GM19452 (cell line): Measurements from ENCODE around the gene ANP32A.

Experiments
- ATAC-seq: cut with Tn5 transposase; IDR thresholded peaks from one replicate; pipeline ENCODE4 v1.9.1; 2021; ENCODE audit not compliant: unreplicated experiment

ANP32A gene

GRCh38 chr15:68783226-68784058, 37.3 kb downstream of the ANP32A start:
- no peak for ATAC-seq

GRCh38 chr15:68782589-68783161, 38.0 kb downstream of the ANP32A start:
- no peak for ATAC-seq

- no peak for ATAC-seq
Observed at GRCh38 chr15:68781766-68782588, 38.7 kb downstream of the ANP32A start.

GRCh38 chr15:68781217-68781616, 39.5 kb downstream of the ANP32A start:
- ATAC-seq: no peak

- ATAC-seq: no peak
Observed at GRCh38 chr15:68778876-68779275, 41.8 kb downstream of the ANP32A start.

- no peak for ATAC-seq
Observed at GRCh38 chr15:68776477-68777270, 44.0 kb downstream of the ANP32A start.

DNA sequence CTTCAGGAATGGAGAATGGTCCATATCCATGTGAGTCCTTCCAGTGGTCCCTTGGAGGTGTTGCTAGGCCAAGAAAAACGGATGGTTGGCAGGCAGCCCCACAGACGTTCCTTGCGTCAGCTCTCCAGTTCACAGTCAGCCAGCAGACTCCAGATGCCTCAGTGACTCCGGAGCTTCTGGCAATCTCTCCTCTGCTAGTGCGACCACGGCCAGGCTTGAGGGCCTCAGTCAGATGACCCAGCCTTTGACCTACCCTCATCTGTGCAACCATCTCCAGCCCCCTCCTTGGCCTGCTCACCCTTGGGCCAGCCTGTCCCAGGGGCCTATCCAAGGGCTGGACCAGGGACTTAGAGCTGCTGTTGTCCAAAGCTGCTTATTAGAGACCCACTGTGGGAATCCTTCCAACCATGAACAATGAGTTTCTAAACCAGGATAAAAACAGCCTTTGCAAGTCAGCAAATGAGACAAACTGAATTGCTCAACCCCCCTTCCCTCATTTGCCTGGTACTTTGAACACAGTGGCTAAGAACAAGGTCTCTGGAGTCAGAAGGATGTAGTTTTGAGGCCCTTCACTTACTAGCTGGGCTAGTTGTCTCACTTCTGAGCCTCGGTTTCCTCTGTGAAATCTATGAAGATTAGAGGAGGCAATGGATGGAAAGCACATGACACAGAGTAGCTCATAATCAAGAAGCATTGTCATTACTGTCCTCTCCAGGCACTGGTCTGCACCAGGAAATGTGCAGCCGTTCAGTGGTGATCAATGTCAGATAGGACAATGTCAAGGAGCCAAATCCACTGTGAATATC, 44.8 kb downstream of the ANP32A start:
- ATAC-seq: no peak

GRCh38 chr15:68775236-68775577, 45.5 kb downstream of the ANP32A start:
- no peak for ATAC-seq

- ATAC-seq: no peak
Observed at GRCh38 chr15:68774521-68775235, 46.0 kb downstream of the ANP32A start.

- ATAC-seq: no peak
Observed at GRCh38 chr15:68774120-68774519, 46.6 kb downstream of the ANP32A start.

DNA sequence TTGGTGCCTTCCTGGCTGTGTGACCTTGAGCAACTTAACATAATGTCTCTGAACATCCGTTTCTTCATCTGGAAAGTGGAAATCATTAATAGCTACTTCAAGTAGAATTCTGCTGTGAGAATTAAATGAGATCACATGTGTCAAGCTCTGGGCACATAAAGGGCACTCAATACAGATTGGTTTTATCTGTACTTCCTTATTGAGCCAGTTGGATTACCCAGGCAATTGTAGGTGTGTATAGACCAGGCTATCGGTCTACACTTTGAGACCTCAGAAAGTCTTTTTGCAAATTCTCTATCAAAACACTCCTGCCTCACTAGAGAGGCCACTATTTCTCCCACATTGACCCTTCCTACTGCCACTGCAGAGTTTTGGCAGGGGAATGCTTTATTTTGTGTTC, 47.7 kb downstream of the ANP32A start:
- no peak for ATAC-seq

DNA sequence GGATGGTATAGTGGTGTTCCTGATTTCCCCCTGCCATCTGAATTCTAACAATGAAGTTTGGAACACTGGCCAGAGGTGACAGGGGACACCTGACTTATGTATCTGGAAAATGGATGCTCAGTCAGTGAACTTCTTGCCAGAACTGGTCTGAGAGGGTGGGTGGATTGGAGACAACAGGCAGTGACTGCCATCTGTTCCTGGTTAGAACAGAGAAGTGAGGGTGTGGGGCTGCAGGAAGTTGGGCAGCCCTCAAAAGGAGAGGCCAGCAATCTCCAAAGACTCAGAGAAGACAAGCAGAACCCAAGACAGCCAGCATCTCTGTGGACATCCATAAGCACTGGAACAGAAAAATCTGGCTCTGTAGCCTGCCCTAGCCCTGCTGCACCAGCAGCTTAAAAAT, 50.5 kb downstream of the ANP32A start:
- no peak for ATAC-seq

- ATAC-seq: no peak
Observed at GRCh38 chr15:68769702-68770101, 51.0 kb downstream of the ANP32A start.

- no peak for ATAC-seq
Observed at GRCh38 chr15:68768321-68768720, 52.4 kb downstream of the ANP32A start.

DNA sequence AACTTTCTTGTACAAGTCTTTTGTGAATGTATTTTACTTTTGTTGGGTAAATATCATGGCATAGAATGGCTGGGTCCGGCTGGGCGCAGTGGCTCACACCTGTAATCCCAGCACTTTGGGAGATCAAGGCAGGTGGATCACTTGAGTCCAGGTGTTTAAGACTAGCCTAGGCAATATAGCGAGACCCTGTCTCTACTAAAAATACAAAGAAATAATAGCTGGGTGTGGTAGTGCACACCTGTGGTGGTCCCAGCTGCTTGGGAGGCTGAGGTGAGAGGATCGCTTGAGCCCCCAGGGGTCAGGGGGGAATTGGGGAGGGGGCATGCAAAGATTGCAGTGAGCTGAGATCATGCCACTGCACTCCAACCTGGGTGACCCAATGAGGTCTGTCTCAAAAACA, 52.9 kb downstream of the ANP32A start:
- no peak for ATAC-seq

GRCh38 chr15:68765602-68766368, 54.9 kb downstream of the ANP32A start:
- no peak for ATAC-seq

- ATAC-seq: no peak
Observed at GRCh38 chr15:68764090-68764489, 56.6 kb downstream of the ANP32A start.

DNA sequence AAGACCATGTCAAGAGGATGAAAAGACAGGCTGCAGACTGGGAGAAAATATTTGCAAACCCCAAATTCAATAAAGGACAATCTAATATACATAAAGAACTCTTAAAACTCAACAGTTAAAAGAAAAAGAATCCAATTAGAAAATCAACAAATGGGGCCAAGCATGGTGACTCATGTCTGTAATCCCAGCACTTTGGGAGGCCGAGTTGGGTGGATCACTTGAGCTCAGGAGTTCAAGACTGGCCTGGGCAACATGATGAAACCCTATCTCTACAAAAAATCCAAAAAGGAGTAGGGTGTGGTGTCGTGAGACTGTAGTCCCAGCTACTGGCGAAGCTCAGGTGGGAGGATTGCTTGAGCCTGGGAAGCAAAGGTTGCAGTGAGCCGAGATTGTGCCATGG, 57.6 kb downstream of the ANP32A start:
- no peak for ATAC-seq
